Myocyte (in vitro differentiated cells): Measurements from ENCODE around the gene BSN. TPM values are rescaled to one million over a fixed set of nuclear protein-coding genes. Genes with fewer than 3 reads are reported as not detected.
"Not testable (repeated sequence)": the region's sequence is repeated elsewhere in the genome, so short reads cannot be mapped to it uniquely, and the experiment has no call there.

Source experiments
- DNase-seq: peaks from one replicate; pipeline ENCODE4 v3.0.0-alpha.2; 2012; ENCODE audit warnings: low read depth
- total RNA-seq: library from RNA; depleted of rRNA; stranded (reverse); fragments of >200 nt; gene quantifications from 2 replicates; pipeline ENCODE4 v1.2.3, GENCODE V29; 2014

The BSN gene
- total RNA-seq, 1 donor from 2014 or later, result 0.45 TPM

DNA sequence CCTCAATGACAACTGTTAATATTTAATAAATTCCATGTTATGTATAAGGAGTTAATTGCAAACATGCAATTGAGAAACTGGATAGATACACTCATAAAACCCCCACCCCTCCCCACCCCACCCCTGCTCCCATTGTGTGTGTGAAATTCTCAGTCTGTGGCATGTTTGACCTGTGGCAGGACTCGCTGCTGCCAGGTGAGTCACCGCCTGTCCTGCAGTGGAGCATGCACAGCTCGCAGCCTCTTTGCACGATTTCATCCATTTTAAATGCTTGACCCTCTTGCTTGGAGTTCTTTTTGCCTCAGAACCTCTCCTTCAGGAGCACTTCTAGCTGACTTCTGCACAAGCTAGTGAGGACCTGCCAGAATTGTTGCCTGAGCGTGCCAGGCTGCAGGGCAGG lies 114.6 kb downstream of the BSN start:
- DNase-seq, result no peak

DNA sequence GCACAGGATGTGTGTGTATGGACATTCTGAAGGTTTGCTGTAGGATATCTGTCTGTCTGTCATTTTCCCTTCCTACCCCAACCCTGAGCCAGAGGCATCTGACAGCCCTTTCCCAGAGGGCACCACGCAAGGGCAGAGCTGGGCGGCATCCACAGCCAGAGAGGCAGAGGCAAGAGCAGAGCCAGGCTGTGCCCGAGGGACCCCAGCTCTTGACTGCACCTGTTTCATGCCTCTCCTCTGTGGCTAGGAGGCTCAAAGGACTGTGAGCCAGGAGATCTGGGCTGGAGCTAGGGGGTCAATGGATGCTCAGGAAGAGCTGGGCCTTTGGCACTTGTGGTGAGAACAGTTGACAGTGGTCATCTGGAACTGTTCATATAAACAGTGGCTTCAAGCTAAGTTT lies 115.1 kb downstream of the BSN start:
- DNase-seq, result peak; percentile 48

DNA sequence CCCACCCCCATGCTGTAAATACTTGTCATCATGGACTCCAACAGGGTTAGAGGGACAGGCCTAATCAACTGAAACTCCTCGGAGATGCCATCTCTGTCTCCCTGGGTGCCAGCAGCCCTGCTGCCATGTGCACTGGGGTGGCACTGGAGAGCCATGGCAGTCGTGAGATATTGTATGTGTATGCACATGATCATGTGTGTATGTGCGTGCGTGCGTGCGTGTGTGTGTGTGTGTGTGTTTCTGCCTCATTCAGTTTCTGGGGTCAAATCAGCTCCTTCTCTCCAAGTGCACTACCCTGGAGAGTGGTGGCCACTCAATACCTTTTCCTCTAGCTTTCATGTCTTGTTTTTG lies 116.6 kb downstream of the BSN start:
- DNase-seq, result no peak

DNA sequence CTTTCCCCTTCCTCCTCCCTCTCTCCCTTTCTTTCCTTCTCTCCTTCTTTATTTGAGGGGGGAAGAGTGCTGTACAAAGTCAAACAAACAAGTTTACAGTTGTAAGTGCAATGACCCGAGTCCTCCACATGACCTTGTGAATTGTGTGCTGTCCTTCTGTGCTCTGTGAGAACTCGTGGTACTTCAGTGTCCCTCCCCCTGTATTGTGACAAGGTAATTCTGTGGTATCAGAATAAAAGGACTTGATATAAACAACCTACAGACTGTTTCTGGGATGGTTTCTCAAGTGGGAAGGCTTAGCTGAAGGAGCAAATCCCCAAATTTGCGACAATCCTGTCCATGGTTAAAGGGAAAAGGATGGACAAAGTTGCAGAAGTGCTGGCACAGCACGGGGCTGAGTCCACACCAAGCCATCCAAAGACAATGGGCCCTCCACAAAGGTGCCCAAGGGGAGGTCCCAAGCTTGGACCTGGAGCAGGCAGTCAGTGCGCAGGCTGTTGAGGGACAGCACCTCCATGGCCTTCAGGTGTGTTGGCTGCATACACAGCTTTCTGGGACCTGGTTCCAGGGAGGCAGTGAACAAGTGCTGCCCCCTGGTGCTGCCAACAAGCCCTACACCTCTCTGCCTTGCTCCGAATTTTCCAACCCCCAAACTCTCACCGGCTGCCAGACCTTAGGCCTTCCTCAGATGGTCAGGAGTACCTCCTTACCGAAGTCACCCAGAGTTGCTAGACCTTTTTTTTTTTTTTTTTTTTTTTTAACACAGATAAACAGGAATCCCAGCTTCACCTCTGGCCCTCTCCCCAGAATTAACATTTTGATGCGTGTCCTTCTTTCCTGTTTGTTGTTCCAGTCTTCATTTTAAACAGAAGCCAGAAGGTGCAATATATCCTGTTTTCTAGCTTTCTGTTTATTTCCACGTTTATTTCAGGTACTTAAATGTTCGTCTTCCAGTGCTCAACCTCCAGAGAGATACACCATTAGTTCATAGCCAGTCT lies 117.3 kb downstream of the BSN start:
- DNase-seq, result peak; percentile 61

DNA sequence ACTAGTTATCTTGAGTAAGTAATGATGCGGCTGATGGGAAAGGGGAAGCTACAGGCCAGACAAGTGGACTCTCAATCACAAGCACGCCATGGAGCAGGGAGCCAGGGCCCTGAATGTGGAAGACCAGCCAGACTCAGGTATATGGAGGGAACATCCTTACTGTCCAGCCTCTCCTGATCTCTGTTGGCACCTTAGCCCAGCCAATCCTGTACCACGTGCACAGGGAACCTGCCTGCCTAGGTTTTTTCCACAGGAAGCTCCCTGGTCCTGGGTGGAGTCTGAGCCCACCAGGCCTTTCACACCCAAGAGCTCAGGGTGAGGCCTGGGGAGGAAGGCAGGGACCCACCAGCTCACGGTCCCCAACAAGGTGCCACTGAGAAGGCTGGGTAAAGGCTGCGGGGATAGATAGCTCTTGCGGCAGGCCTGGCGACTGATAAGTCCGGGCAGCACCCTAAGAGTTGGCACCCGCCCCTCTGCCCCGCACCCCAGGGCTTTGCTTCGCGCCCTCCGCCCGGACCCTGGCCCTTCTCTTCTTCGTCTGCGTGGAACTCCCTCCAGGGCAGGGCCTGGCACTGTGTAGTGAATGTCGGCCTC lies 118.9 kb downstream of the BSN start:
- DNase-seq, result no peak

DNA sequence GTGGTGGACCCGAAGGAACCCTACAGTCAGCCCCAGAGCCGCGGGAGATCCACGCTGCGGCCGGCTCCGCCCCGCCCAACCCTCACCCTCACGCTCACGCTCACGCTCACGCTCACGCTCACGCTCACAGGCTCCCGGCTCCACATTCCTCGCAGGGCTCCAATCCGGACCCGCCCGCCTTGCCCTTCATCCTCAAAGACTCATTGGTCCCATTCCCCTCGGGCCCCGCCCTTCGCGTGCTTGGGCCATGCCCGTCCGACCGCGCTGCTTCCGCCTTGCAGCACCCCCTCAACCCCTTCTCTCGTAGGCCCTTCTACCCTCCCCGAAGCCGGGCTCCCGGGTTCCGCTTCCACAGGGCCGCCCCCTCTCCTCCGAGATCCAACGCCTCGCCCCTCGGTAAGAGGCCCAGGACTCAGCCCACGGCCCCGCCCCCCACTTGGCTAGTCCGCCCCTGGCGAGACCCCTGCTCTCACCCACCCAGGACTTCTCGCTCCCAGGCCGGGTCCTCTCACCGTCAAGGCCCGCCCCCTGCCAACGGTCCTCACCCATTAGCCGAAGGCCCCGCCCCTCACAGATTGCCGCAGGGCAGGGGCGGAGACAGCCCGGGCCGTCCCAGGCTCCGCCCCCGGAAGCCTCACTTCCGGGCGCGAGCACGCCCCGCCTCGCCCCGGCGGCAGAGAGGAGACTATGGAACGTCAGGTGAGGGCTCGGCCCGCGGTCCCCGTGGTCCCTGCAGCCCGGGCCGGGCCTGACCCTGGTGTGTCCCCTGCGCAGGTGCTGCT lies 119.6 kb downstream of the BSN start, which contains the start of gene APEH:
APEH (plus strand) TSS at position 637 of the 782 bp plus-strand sequence; CDS start at position 688, 51 bp downstream.
- DNase-seq, result peak; percentile 98

DNA sequence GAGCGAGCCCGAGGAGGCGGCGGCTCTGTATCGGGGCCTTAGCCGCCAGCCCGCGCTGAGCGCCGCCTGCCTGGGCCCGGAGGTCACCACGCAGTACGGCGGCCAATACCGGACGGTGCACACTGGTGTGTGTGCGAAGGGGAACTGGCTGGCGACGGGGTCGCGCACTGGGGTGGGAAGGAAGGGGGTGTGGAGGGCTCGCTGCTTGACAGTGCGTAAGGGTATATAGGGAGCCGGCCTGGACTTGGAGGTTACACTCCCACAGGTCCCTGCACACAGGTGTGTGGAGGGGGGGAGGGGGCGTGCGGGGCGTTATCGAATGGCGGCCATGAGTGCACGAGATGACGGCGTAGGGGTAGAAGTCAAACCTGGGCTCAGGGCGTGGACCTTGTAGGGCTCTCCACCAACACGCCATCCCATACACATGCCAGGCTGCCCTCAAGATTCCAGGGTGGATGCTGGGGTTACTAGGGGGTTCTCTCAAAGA lies 120.3 kb downstream of the BSN start:
- DNase-seq, result no peak

DNA sequence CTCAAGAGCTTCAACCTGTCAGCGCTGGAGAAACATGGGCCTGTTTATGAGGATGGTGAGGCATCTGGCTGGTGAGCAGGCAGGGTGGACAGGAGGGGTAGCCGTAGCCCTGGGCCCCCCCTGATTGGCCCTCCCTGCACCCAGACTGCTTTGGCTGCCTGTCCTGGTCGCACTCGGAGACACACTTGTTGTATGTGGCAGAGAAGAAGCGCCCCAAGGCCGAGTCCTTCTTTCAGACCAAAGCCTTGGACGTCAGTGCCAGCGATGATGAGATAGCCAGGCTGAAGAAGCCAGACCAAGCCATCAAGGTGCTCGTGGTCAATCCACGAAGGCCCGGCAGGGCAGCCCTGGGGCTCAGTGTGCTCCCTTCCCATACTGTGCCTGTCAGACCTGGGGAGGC lies 121.6 kb downstream of the BSN start:
- no peak for DNase-seq

DNA sequence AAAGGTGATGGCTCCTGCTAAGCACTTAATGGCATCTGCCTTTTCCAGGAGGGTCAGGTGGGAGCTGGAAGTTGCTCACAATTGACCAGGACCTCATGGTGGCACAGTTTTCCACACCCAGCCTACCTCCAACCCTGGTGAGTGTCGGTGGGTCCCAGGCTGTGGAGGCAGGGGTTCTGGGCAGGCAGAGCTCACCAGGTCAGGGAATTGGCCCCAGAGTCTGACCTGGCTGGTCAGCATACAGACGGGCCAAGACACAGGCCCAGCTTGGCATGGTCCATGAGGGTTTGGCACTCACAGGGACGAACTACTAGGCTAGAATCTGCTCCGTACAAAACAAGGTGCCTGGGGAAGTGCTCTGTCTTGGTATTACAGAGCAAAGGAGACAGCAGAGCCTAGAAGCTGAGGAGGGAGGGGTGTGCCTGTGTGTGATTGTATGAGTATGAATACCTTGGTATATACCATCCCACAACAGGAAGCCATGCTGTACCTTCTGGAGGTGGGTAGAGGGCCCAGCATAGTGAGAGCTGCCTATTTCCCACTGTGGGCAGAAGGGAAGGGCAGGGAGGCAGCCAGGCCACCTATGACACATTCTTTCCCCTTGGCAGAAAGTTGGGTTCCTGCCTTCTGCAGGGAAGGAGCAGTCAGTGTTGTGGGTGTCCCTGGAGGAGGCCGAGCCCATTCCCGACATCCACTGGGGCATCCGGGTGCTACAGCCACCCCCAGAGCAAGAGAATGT lies 126.4 kb downstream of the BSN start:
- no peak for DNase-seq

DNA sequence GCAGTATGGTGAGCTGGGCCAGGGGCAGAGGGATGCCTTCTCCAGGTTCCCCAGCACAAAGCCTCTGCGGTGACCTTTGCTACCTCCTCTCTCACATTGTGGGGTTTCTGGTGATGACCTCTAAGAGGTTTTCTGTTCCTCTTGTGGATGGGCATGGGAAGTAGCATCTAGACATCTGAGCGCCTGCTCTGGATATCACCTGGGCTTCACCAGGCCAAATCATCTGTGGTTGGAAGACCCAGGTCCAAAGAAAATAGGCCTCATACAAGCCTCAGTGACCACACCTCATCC lies 126.9 kb downstream of the BSN start:
- DNase-seq, result no peak

DNA sequence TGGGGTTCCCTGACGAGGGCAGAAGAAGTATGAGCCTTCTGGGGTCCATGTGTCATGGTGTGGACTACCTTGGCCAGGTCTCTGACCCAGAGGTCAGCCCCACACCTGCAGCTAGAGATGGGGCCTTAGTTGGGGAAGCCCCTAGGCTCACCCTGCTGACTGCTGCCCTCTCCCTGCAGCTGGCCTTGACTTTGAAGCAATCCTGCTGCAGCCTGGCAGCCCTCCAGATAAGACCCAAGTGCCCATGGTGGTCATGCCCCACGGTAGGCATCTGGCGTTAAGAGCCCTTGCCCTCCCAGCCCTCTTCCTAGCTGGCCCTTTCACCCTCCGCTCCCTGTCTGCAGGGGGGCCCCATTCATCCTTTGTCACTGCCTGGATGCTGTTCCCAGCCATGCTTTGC lies 127.3 kb downstream of the BSN start:
- no peak for DNase-seq

DNA sequence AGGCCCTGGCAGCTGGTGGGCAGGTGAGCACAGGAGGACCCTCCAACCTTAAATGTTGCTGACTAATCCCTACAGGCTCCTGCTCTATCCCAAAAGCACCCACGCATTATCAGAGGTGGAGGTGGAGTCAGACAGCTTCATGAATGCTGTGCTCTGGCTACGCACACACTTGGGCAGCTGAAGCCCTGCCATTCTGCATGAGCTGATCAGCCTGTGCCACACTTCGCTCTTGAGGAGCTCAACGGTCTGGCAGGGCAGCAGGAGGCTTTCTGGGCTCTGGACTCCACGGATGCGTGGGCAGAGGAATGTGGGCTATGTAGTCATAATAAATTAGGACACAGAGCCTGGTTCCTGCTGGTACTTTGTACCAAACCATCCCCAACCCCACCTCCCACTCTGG lies 128.9 kb downstream of the BSN start:
- no peak for DNase-seq

DNA sequence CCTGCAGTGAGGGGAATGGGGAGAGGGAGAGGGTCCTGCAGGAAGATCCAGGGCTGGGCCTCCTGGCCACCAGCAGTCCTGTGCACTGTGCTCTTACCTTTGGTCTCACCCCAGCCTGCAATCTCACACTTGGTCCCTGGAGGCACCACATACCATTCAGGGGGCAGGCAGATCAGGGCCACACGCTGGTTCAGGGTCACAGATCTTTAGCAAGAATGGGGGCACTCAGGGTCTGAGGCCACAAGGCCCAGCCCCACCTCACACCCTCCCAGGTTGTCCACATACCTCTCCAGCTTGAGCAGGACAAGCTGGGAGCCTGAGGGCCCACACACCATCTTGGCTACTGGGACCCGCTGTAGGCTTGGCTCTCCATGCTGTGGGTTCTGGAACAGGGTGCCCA lies 130.2 kb downstream of the BSN start:
- not testable (repeated sequence) for DNase-seq

DNA sequence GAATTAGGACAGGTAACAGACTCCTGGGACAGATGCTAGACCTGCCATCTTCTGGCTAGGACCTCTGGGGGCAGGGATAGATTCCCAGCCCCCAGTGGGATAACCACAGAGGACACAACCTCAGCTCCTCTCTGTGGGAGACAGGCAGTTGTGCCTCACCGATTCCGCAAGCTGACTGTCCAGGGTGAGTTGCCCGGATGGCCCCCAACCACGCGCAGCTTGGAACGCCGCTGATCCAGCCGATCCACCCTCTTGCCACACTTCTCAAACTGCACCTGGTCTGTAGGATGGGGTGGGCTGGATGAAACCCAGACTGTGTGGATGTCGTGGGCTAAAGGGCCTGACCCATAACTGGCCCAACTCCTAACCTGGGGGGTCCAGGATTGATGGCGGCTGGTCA lies 130.8 kb downstream of the BSN start:
- DNase-seq, result not testable (repeated sequence)

DNA sequence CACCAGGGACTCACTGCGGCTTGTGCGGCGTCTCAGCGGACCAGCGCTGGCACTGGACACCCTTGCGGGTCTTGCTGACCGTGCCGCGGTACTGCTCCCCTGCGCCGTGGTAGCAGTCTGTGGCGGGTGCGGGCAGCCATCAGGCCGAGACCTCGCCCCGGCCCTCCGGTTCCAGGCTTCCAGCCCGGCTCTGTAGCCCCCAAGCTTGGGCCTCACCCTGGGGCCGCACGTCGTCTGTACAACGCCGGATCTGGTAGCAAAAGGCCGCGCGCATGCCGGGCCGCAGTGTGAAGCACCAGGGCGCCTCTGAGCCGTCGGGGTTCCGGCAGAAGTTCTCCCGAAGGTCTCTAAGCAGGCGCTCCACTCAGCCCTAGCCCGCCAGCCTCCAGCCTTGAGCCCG lies 131.6 kb downstream of the BSN start:
- not testable (repeated sequence) for DNase-seq

DNA sequence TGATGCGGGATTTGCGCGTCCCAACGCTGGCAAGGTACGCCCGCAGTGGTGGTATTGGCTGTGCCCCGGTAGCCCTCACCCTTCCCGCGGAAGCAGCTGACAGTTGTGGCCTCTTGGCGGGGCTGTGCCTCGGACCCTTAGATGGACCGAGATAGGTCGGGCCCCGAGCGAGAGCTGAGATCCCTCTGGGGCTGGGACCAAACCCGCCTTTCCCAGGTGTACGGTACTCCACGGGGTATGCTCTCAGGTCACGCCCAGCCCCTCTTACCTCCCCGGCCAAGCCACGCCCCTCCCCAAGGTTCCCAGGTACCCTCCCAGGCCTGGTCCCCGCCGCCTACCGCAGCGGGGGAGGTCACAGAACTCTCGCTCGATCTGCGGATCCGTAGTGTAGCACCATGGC lies 132.1 kb downstream of the BSN start:
- not testable (repeated sequence) for DNase-seq

DNA sequence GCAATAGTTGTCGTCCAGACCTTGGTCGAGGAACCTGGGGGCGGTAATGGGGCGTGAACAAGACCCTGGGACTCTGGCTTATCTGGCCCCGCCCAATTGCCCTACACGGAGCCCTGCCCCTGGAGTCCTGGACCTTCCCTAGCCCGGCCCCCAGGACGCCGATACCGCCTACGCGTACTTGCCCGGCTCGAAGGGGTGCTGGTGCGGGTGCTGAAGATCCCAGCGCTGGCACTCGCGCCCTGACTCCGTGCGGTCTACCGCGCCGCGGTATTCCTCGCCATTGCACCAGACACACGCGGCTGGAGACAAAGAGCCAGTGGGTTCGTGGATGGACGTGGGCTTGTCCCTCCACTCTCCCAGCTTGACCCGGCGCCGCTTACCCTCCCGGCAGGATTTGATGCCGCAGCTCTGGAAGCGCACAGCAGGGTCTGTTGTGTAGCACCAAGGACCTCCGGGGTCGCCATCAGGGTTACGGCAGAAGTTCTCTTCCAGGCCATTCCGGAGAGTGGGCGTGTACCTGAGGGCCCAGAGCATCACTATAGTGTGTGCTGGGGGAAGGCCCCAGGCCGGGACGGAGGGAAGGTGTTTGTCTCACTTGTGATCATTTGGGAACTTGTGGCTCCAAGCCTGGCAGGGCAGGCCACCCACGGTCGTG lies 132.6 kb downstream of the BSN start:
- not testable (repeated sequence) for DNase-seq

DNA sequence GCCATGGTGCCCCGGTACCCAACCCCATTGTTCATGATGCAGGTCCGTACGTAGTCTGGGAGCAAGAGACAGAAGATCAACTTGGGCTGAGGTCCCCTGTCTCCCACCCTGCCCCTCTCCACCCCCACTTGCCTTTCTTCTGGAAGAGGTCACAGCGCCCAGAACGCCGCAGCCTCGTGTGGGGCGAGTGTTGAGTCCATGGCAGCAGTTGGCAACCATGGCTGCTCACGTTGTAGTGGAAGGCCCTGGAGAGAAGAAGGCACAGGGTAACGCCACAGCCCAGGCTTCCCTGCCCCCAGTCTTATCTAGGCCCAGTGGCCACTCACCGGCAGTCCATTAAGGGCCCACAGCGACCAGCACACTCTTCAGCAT lies 133.1 kb downstream of the BSN start:
- not testable (repeated sequence) for DNase-seq

DNA sequence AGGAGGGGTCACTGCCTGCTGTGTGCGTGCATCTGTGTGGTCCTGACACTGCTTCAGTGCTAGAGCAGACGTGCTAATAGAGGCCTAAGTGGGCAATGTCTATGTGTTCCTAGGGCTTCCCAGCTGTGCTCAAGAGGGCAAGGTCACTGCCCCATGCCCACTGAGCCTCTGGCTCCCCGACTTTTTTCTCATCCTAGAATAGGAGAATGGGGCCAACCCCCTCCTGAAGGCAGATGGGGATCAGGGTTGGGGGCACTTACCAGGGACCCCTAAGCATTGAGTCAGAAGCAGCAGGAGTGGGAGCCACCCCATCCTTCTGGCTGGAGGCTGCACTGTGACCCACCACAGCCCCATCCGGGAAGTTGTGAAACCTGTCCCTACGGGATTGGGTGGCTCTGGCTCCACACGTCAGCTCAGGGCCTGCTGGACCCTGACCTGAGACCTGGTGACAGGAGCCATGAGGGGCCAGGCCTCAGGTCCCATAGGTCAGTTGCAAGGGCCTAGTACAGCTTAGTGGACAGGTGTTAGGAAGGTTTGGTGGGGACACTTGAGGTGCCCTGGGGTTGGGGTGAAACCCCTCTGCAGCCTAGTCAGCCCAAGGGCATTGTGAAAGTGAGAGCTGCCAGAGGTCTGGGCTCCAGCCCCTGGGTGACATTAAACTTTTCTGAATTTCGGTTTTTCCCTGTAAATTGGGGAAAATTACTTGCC lies 134.2 kb downstream of the BSN start:
- not testable (repeated sequence) for DNase-seq
